ENCODE results near the gene PSME2. TPM values are rescaled to one million over a fixed set of nuclear protein-coding genes. Genes with fewer than 3 reads are reported as not detected.

Gene PSME2
- total and polyA plus RNA-seq, 10 of the 15 experiments (the other 5 are each of a cell fraction or from before 2014, with no cell fraction given): 510 to 3,542 (median 913) TPM

GRCh38 chr14:24195186-24196070, 49.0 kb upstream of the PSME2 start, which contains the start of gene TM9SF1 (continued):
- TF ChIP-seq BCL3 (IDR thresholded peaks at IDR 0.05; ENCODE audit: borderline replicate concordance, insufficient read depth, low read depth, low read length, poor library complexity, severe bottlenecking) (peak; percentile 66), TARDBP (IDR thresholded peaks at IDR 0.05; ENCODE audit: borderline replicate concordance) (peak; percentile 79), SMAD5 (IDR thresholded peaks at IDR 0.05; ENCODE audit: low read depth) (no peak; the same call in 1 of the 2 replicates), IRF4 (IDR thresholded peaks at IDR 0.05; ENCODE audit: low read depth, low read length) (no peak), TCF7 (IDR thresholded peaks at IDR 0.05; ENCODE audit: borderline replicate concordance) (no peak), TAF1 (IDR thresholded peaks at IDR 0.05; ENCODE audit: borderline replicate concordance, low read depth, low read length) (peak; percentile 61; the same call in 1 of the 2 replicates), SMAD1 (IDR thresholded peaks at IDR 0.05; ENCODE audit: low read depth, partially characterized antibody) (no peak), BACH1 (IDR thresholded peaks at IDR 0.05; ENCODE audit: borderline replicate concordance) (peak; percentile 56; the same call in 1 of the 2 replicates), DPF2 (IDR thresholded peaks at IDR 0.05) (peak; percentile 77), POU2F2 (IDR thresholded peaks at IDR 0.05; ENCODE audit: borderline replicate concordance, low read depth, low read length) (peak; percentile 48; the same call in 1 of the 3 replicates), SRF (IDR thresholded peaks at IDR 0.05; ENCODE audit: low read depth in 2 of 2, low read length in 2 of 2) (peak in 1 of 2 experiments; percentile 63; a peak in 2 of 4 replicates), ZNF207 (IDR thresholded peaks at IDR 0.05; ENCODE audit: borderline replicate concordance) (peak; percentile 89), RB1 (IDR thresholded peaks at IDR 0.05; ENCODE audit: borderline replicate concordance) (peak; percentile 98; the same call in 1 of the 2 replicates), ESRRA (IDR thresholded peaks at IDR 0.05; ENCODE audit: low read length) (no peak)
- TF ChIP-seq, protein P1, sequence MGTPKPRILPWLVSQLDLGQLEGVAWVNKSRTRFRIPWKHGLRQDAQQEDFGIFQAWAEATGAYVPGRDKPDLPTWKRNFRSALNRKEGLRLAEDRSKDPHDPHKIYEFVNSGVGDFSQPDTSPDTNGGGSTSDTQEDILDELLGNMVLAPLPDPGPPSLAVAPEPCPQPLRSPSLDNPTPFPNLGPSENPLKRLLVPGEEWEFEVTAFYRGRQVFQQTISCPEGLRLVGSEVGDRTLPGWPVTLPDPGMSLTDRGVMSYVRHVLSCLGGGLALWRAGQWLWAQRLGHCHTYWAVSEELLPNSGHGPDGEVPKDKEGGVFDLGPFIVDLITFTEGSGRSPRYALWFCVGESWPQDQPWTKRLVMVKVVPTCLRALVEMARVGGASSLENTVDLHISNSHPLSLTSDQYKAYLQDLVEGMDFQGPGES (IDR thresholded peaks at IDR 0.05): peak; percentile 24; the same call in 1 of the 2 replicates
- TF ChIP-seq, protein P2, sequence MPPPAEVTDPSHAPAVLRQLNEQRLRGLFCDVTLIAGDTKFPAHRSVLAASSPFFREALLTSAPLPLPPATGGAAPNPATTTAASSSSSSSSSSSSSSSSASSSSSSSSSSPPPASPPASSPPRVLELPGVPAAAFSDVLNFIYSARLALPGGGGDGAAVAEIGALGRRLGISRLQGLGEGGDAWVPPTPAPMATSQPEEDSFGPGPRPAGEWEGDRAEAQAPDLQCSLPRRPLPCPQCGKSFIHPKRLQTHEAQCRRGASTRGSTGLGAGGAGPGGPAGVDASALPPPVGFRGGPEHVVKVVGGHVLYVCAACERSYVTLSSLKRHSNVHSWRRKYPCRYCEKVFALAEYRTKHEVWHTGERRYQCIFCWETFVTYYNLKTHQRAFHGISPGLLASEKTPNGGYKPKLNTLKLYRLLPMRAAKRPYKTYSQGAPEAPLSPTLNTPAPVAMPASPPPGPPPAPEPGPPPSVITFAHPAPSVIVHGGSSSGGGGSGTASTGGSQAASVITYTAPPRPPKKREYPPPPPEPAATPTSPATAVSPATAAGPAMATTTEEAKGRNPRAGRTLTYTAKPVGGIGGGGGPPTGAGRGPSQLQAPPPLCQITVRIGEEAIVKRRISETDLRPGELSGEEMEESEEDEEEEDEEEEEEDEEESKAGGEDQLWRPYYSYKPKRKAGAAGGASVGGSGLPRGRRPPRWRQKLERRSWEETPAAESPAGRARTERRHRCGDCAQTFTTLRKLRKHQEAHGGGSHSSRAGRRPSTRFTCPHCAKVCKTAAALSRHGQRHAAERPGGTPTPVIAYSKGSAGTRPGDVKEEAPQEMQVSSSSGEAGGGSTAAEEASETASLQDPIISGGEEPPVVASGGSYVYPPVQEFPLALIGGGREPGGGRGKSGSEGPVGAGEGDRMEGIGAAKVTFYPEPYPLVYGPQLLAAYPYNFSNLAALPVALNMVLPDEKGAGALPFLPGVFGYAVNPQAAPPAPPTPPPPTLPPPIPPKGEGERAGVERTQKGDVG (CRISPR knock-in tag; IDR thresholded peaks at IDR 0.05): no peak
- TF ChIP-seq, protein P3, sequence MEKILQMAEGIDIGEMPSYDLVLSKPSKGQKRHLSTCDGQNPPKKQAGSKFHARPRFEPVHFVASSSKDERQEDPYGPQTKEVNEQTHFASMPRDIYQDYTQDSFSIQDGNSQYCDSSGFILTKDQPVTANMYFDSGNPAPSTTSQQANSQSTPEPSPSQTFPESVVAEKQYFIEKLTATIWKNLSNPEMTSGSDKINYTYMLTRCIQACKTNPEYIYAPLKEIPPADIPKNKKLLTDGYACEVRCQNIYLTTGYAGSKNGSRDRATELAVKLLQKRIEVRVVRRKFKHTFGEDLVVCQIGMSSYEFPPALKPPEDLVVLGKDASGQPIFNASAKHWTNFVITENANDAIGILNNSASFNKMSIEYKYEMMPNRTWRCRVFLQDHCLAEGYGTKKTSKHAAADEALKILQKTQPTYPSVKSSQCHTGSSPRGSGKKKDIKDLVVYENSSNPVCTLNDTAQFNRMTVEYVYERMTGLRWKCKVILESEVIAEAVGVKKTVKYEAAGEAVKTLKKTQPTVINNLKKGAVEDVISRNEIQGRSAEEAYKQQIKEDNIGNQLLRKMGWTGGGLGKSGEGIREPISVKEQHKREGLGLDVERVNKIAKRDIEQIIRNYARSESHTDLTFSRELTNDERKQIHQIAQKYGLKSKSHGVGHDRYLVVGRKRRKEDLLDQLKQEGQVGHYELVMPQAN (conservative IDR thresholded peaks at IDR 0.05): peak; percentile 67
- TF ChIP-seq, protein P4, sequence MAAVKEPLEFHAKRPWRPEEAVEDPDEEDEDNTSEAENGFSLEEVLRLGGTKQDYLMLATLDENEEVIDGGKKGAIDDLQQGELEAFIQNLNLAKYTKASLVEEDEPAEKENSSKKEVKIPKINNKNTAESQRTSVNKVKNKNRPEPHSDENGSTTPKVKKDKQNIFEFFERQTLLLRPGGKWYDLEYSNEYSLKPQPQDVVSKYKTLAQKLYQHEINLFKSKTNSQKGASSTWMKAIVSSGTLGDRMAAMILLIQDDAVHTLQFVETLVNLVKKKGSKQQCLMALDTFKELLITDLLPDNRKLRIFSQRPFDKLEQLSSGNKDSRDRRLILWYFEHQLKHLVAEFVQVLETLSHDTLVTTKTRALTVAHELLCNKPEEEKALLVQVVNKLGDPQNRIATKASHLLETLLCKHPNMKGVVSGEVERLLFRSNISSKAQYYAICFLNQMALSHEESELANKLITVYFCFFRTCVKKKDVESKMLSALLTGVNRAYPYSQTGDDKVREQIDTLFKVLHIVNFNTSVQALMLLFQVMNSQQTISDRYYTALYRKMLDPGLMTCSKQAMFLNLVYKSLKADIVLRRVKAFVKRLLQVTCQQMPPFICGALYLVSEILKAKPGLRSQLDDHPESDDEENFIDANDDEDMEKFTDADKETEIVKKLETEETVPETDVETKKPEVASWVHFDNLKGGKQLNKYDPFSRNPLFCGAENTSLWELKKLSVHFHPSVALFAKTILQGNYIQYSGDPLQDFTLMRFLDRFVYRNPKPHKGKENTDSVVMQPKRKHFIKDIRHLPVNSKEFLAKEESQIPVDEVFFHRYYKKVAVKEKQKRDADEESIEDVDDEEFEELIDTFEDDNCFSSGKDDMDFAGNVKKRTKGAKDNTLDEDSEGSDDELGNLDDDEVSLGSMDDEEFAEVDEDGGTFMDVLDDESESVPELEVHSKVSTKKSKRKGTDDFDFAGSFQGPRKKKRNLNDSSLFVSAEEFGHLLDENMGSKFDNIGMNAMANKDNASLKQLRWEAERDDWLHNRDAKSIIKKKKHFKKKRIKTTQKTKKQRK (IDR thresholded peaks at IDR 0.05; ENCODE audit: low read depth, low read length): no peak
